Pancreas (tissue), 10 donors: Measurements from ENCODE around the gene CACNA1C. TPM values are rescaled to one million over a fixed set of nuclear protein-coding genes. Genes with fewer than 3 reads are reported as not detected.

Experiments
- ATAC-seq, 4 donors: fragments of 200-7000 bp; cut with Tn5 transposase; one replicate each; pipeline versions ENCODE4 v1.8.0 to v1.9.1; 2020; ENCODE audit warnings: mild to moderate bottlenecking in 4 of 4, moderate library complexity in 4 of 4
- DNase-seq, 6 donors: peaks; one replicate each; pipeline ENCODE4 v3.0.0-alpha.2; 2020
- FAIRE-seq: peaks from 2 replicates; lab custom pipeline; 2012; peaks lifted over from hg19 to GRCh38; lab: Jason Lieb, UNC
- H3K27ac ChIP-seq, 4 donors: fragments of 200-600 bp; sonication (generic); 1 replicate in 3 of 4; 2 replicates in 1 of 4; pipeline versions ENCODE4 v1.5.0 to v1.8.0; 2020
- H3K27me3 ChIP-seq, 4 donors: fragments of 200-600 bp; one replicate each; pipeline ENCODE4 v1.8.0; 2021
- H3K36me3 ChIP-seq, 3 donors: fragments of 200-600 bp; sonication (generic) in 1 of 3; one replicate each; pipeline versions ENCODE4 v1.5.0 to v1.8.0; 2020 to 2021
- H3K4me1 ChIP-seq, 3 donors: fragments of 200-600 bp; one replicate each; pipeline ENCODE4 v1.8.0; 2021
- H3K4me3 ChIP-seq, 4 donors: fragments of 200-600 bp; sonication (generic) in 2 of 4; one replicate each; pipeline versions ENCODE4 v1.5.0 to v1.8.0; 2020 to 2021
- H3K9me3 ChIP-seq, 4 donors: fragments of 200-600 bp; one replicate each; pipeline ENCODE4 v1.8.0; 2021
- CTCF ChIP-seq, 4 donors: fragments of 200-600 bp; sonication (generic) in 3 of 4; IDR thresholded peaks; one replicate each; pipeline versions ENCODE4 v1.5.0 to v1.8.0; 2021; ENCODE audit warnings: antibody characterized with exemption in 4 of 4
- WGBS, 2 donors: extraction: QIAGEN DNeasy Blood & Tissue Kit; methylation state at CpG; one replicate each; pipeline ENCODE4 v1.1.7; 2013; 5-methylcytosine and 5-hydroxymethylcytosine counted together
- intact Hi-C, 3 donors: fragments of 100-400 bp; cut with DNase I; formaldehyde crosslinking; loops; one replicate each; pipeline versions ENCODE4 v1.11.1 to v1.14.2; 2022
- polyA plus RNA-seq, 2 donors: library from polyadenylated mRNA; stranded (reverse); fragments of 200-250 nt; gene quantifications; one replicate each; pipeline ENCODE4 v1.2.3, GENCODE V29; 2013
- total RNA-seq, 6 donors: library from RNA; stranded (reverse); fragmentation: NEBNext Ultra II Directional in 4 of 6; extraction: Animal tissue kit (Norgen Biotek cat#: 25700) in 4 of 6; gene quantifications; one replicate each; pipeline versions ENCODE4 v1.2.1 to v1.2.4, GENCODE V29; 2021 to 2023
- donor health status: healthy with polysubstance abuse.
- donor health status: DM: no; HTN: no; CAD: no; lungs with moderate emphysema.
- donor health status: DM: no; HTN: no; CAD: no.
- donor health status: control.
- donor health status: control.
- donor health status: Bipolar disorder and iron deficiency.
- donor health status: DM: yes; HTN: yes; CAD: no.
- donor health status: DM: no; HTN: no; CAD: no.
- donor health status: DM: no; HTN: no; CAD: no.
- donor health status: DM: yes; HTN: yes; CAD: no.

The CACNA1C gene
- total and polyA plus RNA-seq, 8 donors, result 1.2 to 3.8 (median 2.3) TPM

GRCh38 chr12:2120982-2121758 lies 68.4 kb downstream of the CACNA1C start:
- no peaks in the 10 kb centered on the region for H3K4me1 ChIP-seq
- H3K36me3 ChIP-seq, result no peaks in the 10 kb centered on the region
- no peak for DNase-seq
- no peaks in the 10 kb centered on the region for H3K27me3 ChIP-seq
- no peak for ATAC-seq
- H3K9me3 ChIP-seq, result no peaks in the 10 kb centered on the region
- H3K4me3 ChIP-seq, result no peak overlapping the region
- no peak for TF ChIP-seq CTCF (IDR thresholded peaks at IDR 0.05)
- no peak for FAIRE-seq
- 78 to 82% methylated on average over 20 of the region's 20 CpGs for WGBS, 2 donors
- H3K27ac ChIP-seq, result no peak overlapping the region
- intact Hi-C loops, result no loop called here

- H3K9me3 ChIP-seq, result no peaks in the 10 kb centered on the region
- no peaks in the 10 kb centered on the region for H3K4me1 ChIP-seq
- no peak for FAIRE-seq
- intact Hi-C loops, result no loop called here
- no peaks in the 10 kb centered on the region for H3K27me3 ChIP-seq
- no peak for TF ChIP-seq CTCF (IDR thresholded peaks at IDR 0.05)
- no peaks in the 10 kb centered on the region for H3K36me3 ChIP-seq
- no peak overlapping the region for H3K4me3 ChIP-seq
- no peak for ATAC-seq
- WGBS, 2 donors, result 82 to 89% methylated on average over 13 of the region's 13 CpGs
- H3K27ac ChIP-seq, result no peak overlapping the region
- DNase-seq, result no peak
These were observed 71.8 kb downstream of the CACNA1C start for GRCh38 chr12:2124466-2125023.

- FAIRE-seq, result no peak
- Histone ChIP-seq H3K9me3 (no peaks in the 10 kb centered on the region), H3K27ac (no peak overlapping the region), H3K4me1 (no peaks in the 10 kb centered on the region), H3K4me3 (no peak overlapping the region), H3K27me3 (no peaks in the 10 kb centered on the region), H3K36me3 (no peaks in the 10 kb centered on the region)
- ATAC-seq, result no peak
- no peak for TF ChIP-seq CTCF (IDR thresholded peaks at IDR 0.05)
- 72 to 75% methylated on average over 11 of the region's 11 CpGs for WGBS, 2 donors
- DNase-seq, result no peak
- intact Hi-C loops, result no loop called here
These were observed 73.1 kb downstream of the CACNA1C start for GRCh38 chr12:2125651-2126522.

DNA sequence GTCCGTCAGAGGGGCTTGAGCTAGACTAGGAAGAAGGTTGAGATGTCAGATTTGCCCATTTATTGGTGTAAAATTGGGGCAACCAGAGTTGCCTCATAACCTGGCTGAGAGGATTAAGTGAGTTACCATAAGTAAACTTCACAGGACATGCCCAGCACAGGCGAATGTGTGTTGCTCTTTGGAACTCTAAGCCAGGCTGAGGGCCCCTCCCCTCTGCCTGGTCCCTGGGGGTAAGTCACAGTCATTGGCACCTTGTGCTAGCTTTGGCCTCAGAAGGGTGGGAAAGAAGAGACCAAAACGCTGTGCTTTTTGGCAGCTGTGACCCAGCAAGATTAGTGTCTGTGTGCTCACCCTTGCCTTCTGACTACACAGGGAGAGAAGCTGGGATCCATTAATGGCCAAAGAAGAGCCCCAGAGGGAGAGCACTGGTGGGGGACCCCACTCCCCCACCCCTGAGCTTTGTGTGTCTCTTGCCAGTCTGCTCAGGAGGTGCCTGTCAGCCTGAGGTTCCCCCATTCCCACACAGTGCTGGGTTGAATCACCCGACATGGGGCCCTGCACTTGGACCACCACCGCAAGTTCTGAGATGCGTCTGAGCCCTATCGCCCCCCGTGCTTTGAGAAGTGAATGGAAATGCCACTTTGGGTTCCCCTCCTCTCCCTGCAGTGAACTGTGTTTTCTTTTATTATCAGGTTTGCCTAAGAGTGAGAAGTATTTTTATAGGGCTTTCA lies 74.1 kb downstream of the CACNA1C start:
- FAIRE-seq, result no peak
- TF ChIP-seq CTCF (IDR thresholded peaks at IDR 0.05), result no peak
- Histone ChIP-seq H3K4me1 (no peaks in the 10 kb centered on the region), H3K27ac (no peak overlapping the region), H3K9me3 (no peaks in the 10 kb centered on the region), H3K27me3 (no peaks in the 10 kb centered on the region), H3K4me3 (no peak overlapping the region), H3K36me3 (no peaks in the 10 kb centered on the region)
- DNase-seq, result no peak
- intact Hi-C loops, result no loop called here
- no peak for ATAC-seq
- WGBS, 2 donors, result 71 to 78% methylated on average over 8 of the region's 8 CpGs
